Measurements from ENCODE around the gene KRTAP4-16. TPM values are rescaled to one million over a fixed set of nuclear protein-coding genes. Genes with fewer than 3 reads are reported as not detected.
"Not testable (repeated sequence)": the region's sequence is repeated elsewhere in the genome, so short reads cannot be mapped to it uniquely, and the experiment has no call there.

The KRTAP4-16 gene
- not detected for total RNA-seq
- long read RNA-seq, donor 1: 0 reads
- long read RNA-seq, donor 2: 0 reads

GRCh38 chr17:41101586-41102259 is at the start of gene KRTAP4-16:
KRTAP4-16 (minus strand) TSS chr17:41102209; CDS start chr17:41102209, 0 bp downstream.
- H3K9me3 ChIP-seq: no peaks in the 10 kb centered on the region
- H3K36me3 ChIP-seq (ENCODE audit: low read depth): no peaks in the 10 kb centered on the region
- intact Hi-C loops (cut with DNase I, micrococcal nuclease): no loop called here
- DNase-seq (no peak), ATAC-seq (no peak)
- H3K4me1 ChIP-seq (ENCODE audit: low read depth): no peaks in the 10 kb centered on the region
- TF ChIP-seq, protein P1, sequence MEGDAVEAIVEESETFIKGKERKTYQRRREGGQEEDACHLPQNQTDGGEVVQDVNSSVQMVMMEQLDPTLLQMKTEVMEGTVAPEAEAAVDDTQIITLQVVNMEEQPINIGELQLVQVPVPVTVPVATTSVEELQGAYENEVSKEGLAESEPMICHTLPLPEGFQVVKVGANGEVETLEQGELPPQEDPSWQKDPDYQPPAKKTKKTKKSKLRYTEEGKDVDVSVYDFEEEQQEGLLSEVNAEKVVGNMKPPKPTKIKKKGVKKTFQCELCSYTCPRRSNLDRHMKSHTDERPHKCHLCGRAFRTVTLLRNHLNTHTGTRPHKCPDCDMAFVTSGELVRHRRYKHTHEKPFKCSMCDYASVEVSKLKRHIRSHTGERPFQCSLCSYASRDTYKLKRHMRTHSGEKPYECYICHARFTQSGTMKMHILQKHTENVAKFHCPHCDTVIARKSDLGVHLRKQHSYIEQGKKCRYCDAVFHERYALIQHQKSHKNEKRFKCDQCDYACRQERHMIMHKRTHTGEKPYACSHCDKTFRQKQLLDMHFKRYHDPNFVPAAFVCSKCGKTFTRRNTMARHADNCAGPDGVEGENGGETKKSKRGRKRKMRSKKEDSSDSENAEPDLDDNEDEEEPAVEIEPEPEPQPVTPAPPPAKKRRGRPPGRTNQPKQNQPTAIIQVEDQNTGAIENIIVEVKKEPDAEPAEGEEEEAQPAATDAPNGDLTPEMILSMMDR (IDR thresholded peaks at IDR 0.05): no peak
- H3K4me3 ChIP-seq: no peak within 1 kb of the TSS

GRCh38 chr17:41151525-41151924 is 49.5 kb upstream of the KRTAP4-16 start:
- Histone ChIP-seq H3K4me1 (ENCODE audit: low read depth) (no peaks in the 10 kb centered on the region), H3K4me3 (no peak overlapping the region), H3K36me3 (ENCODE audit: low read depth) (no peaks in the 10 kb centered on the region), H3K9me3 (no peaks in the 10 kb centered on the region)
- TF ChIP-seq, protein P1 (IDR thresholded peaks at IDR 0.05): no peak
- ATAC-seq (no peak), DNase-seq (no peak)
- intact Hi-C loops (cut with DNase I, micrococcal nuclease): no loop called here

DNA sequence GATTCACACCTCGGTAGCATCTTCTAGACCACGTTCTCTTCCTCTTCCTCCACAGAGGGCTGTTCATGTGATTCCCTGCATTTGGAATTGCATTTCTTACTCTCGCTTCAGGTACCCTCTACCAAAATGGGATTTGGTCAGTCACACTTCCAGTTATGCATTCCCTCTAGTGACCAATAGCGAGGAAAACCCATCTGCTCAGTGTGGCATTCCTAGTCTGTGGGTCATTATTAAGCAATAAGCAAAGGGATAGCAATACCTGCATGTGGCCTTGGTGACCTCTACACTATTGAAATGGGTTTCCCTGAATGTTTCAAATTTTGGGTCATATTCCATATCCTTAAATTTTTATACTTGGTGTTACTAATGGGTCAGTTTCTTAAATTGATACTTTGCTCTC is 48.0 kb upstream of the KRTAP4-16 start:
- DNase-seq (no peak), ATAC-seq (no peak)
- TF ChIP-seq, protein P1 (IDR thresholded peaks at IDR 0.05): no peak
- intact Hi-C loops (cut with DNase I, micrococcal nuclease): no loop called here
- Histone ChIP-seq H3K4me1 (ENCODE audit: low read depth) (no peaks in the 10 kb centered on the region), H3K4me3 (no peak overlapping the region), H3K9me3 (no peaks in the 10 kb centered on the region), H3K36me3 (ENCODE audit: low read depth) (no peaks in the 10 kb centered on the region)

DNA sequence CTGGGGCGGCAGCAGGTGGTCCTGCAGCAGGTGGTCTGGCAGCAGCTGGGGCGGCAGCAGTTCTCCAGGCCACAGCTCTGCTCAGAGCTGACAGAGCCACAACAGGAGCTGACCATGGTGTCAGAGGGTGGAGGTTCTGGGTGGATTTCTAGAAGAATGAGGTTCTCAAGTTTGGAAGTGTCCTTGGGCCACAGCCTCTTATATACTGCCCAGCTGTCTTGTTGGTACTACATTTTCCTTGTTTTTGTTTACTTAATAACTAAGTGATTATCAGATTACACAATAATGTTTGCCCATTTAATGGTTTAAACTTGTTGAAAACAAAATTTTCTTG is 47.6 kb upstream of the KRTAP4-16 start, which contains the start of gene KRTAP4-5:
KRTAP4-5 (minus strand) TSS at position 174 of the 334 bp plus-strand sequence; CDS start at position 116, 58 bp downstream.
- ATAC-seq (no peak), DNase-seq (no peak)
- Histone ChIP-seq H3K4me1 (ENCODE audit: low read depth) (no peaks in the 10 kb centered on the region), H3K36me3 (ENCODE audit: low read depth) (no peaks in the 10 kb centered on the region), H3K9me3 (no peaks in the 10 kb centered on the region), H3K4me3 (no peak within 1 kb of the TSS)
- intact Hi-C loops (cut with DNase I, micrococcal nuclease): no loop called here
- TF ChIP-seq, protein P1 (IDR thresholded peaks at IDR 0.05): no peak

GRCh38 chr17:41148971-41149651 is 47.1 kb upstream of the KRTAP4-16 start:
- ATAC-seq; DNase-seq; intact Hi-C loops (cut with DNase I, micrococcal nuclease); H3K36me3 ChIP-seq (ENCODE audit: low read depth); H3K4me1 ChIP-seq (ENCODE audit: low read depth); H3K4me3 ChIP-seq; H3K9me3 ChIP-seq: not testable (repeated sequence)

DNA sequence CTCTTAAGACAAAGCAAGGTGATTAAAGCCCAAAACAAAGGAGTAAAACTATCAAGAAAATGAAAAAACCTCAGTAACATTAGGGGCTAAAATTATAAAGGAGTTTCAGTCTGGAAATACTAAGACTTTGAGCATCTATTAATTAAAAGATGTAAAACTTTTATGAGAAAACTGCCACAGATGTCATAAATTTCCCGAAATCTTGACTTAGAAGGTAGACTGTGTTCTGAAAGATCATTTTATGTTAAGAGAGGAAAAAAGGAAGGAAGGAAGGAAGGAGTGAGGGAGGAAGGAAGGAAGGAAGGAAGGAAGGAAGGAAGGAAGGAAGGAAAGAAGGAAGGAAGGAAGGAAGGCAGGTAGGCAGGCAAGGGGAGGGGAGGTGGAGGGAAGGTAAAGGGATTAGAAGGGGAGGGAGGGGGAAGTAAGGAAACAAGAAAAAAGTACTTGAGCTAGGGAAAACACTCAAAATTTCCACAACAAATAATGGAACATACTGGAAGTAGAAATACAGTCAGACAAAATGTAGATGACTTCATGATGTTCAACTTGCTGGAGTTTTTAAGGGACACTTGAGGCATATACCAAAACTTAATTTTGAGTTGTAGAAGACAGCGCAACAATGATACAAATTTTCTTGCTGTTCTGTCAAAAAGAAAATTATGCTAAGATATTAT is 45.7 kb upstream of the KRTAP4-16 start:
- Histone ChIP-seq H3K4me1 (ENCODE audit: low read depth) (no peaks in the 10 kb centered on the region), H3K9me3 (peaks cover 10% of the 10 kb centered on the region), H3K4me3 (no peak overlapping the region), H3K36me3 (ENCODE audit: low read depth) (no peaks in the 10 kb centered on the region)
- intact Hi-C loops (cut with DNase I, micrococcal nuclease): no loop called here
- no peak for DNase-seq
- ATAC-seq: no peak
- TF ChIP-seq, protein P1 (IDR thresholded peaks at IDR 0.05): no peak

Data from mucosa of descending colon (tissue), 3 donors.